ENCODE data around the gene GRIN3A. TPM values are rescaled to one million over a fixed set of nuclear protein-coding genes. Genes with fewer than 3 reads are reported as not detected.

GRIN3A gene
- total RNA-seq, 1 donor from 2014 or later: not detected

DNA sequence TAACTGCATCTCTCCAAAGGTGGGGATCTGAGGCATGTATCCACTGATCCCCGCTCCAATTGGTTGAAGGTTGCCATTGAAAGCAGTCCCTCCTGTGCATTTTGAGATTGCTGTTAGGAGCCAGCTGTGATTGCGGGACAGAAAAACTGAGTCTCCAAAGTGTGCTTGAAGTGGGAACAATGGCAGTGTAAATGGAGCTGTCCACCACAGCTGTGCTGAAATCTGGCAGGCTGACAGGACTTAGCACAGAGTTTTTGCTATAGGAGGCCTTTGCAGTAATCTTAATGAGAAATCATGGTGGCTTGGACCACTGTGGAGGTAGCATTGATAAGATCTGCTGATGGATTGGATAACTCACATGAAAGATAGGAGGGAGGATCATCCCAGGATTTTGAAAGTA lies 201.5 kb downstream of the GRIN3A start:
- H3K79me2 ChIP-seq (ENCODE audit: low read depth): peaks cover 55% of the 10 kb centered on the region
- peak; percentile 65 for DNase-seq (ENCODE audit: low spot score)

DNA sequence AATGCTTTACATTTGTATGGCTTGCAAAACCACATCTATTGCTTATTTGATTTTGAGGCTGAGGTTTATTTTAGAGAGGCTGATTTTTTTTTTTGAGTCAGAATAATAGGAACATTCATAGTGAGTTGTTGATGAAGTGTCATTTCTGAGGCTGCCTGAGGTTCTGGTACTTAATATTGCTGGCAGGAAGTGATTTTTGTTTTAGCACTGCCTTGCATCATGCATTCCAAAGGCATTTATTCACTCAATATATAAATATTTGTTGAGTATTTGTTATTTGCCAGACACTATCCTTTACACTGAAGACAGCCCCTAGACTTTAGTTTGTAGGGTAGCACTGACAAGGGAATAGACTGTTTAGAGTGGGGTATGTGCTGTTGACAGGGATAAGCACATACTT lies 202.1 kb downstream of the GRIN3A start:
- Histone ChIP-seq H3K4me2 (no peak overlapping the region), H3K27me3 (no peaks in the 10 kb centered on the region), H3F3A (ENCODE audit: low read depth) (peaks cover 5% of the 10 kb centered on the region), H3K36me3 (peaks cover 10% of the 10 kb centered on the region), H4K20me1 (ENCODE audit: low read depth) (peaks cover 53% of the 10 kb centered on the region), H3K79me2 (ENCODE audit: low read depth) (peaks cover 55% of the 10 kb centered on the region), H2AFZ (replicated peaks) (no peak overlapping the region), H3K9ac (no peak overlapping the region), H3K27ac (no peak overlapping the region), H3K4me1 (no peaks in the 10 kb centered on the region), H3K4me3 (no peak overlapping the region), H3K9me3 (ENCODE audit: low read depth) (no peaks in the 10 kb centered on the region)
- H3K27me3 Mint-ChIP-seq (ENCODE audit: insufficient read depth, low read depth): peaks cover 4% of the 10 kb centered on the region
- no peaks in the 10 kb centered on the region for H3K9me3 Mint-ChIP-seq
- H3K4me1 Mint-ChIP-seq: peaks cover 17% of the 10 kb centered on the region
- DNase-seq (ENCODE audit: low spot score): no peak
- no peak overlapping the region for H3K27ac Mint-ChIP-seq
- peaks cover 2% of the 10 kb centered on the region for H3K36me3 Mint-ChIP-seq
- TF ChIP-seq EZH2phosphoT487 (IDR thresholded peaks at IDR 0.05) (no peak), EZH2 (IDR thresholded peaks at IDR 0.05) (no peak)
- TF ChIP-seq, protein P1, sequence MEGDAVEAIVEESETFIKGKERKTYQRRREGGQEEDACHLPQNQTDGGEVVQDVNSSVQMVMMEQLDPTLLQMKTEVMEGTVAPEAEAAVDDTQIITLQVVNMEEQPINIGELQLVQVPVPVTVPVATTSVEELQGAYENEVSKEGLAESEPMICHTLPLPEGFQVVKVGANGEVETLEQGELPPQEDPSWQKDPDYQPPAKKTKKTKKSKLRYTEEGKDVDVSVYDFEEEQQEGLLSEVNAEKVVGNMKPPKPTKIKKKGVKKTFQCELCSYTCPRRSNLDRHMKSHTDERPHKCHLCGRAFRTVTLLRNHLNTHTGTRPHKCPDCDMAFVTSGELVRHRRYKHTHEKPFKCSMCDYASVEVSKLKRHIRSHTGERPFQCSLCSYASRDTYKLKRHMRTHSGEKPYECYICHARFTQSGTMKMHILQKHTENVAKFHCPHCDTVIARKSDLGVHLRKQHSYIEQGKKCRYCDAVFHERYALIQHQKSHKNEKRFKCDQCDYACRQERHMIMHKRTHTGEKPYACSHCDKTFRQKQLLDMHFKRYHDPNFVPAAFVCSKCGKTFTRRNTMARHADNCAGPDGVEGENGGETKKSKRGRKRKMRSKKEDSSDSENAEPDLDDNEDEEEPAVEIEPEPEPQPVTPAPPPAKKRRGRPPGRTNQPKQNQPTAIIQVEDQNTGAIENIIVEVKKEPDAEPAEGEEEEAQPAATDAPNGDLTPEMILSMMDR (IDR thresholded peaks at IDR 0.05): no peak
- H3K4me3 Mint-ChIP-seq: no peak overlapping the region

More for the DNA sequence above, 201.5 kb downstream of the GRIN3A start:
- Mint-ChIP-seq H3K27ac (no peak overlapping the region), H3K36me3 (peaks cover 2% of the 10 kb centered on the region), H3K4me3 (no peak overlapping the region), H3K4me1 (peaks cover 17% of the 10 kb centered on the region), H3K9me3 (no peaks in the 10 kb centered on the region), H3K27me3 (ENCODE audit: insufficient read depth, low read depth) (peaks cover 4% of the 10 kb centered on the region)
- H4K20me1 ChIP-seq (ENCODE audit: low read depth): peaks cover 53% of the 10 kb centered on the region
- no peak overlapping the region for H3K9ac ChIP-seq
- no peak overlapping the region for H3K4me3 ChIP-seq
- peaks cover 5% of the 10 kb centered on the region for H3F3A ChIP-seq (ENCODE audit: low read depth)
- no peak overlapping the region for H3K27ac ChIP-seq
- no peak for TF ChIP-seq EZH2 (IDR thresholded peaks at IDR 0.05)
- TF ChIP-seq, protein P1 (IDR thresholded peaks at IDR 0.05): no peak
- TF ChIP-seq EZH2phosphoT487 (IDR thresholded peaks at IDR 0.05): no peak
- no peaks in the 10 kb centered on the region for H3K27me3 ChIP-seq
- H2AFZ ChIP-seq (replicated peaks): no peak overlapping the region
- H3K4me1 ChIP-seq: no peaks in the 10 kb centered on the region
- H3K36me3 ChIP-seq: peaks cover 14% of the 10 kb centered on the region
- H3K4me2 ChIP-seq: no peak overlapping the region
- no peaks in the 10 kb centered on the region for H3K9me3 ChIP-seq (ENCODE audit: low read depth)

DNA sequence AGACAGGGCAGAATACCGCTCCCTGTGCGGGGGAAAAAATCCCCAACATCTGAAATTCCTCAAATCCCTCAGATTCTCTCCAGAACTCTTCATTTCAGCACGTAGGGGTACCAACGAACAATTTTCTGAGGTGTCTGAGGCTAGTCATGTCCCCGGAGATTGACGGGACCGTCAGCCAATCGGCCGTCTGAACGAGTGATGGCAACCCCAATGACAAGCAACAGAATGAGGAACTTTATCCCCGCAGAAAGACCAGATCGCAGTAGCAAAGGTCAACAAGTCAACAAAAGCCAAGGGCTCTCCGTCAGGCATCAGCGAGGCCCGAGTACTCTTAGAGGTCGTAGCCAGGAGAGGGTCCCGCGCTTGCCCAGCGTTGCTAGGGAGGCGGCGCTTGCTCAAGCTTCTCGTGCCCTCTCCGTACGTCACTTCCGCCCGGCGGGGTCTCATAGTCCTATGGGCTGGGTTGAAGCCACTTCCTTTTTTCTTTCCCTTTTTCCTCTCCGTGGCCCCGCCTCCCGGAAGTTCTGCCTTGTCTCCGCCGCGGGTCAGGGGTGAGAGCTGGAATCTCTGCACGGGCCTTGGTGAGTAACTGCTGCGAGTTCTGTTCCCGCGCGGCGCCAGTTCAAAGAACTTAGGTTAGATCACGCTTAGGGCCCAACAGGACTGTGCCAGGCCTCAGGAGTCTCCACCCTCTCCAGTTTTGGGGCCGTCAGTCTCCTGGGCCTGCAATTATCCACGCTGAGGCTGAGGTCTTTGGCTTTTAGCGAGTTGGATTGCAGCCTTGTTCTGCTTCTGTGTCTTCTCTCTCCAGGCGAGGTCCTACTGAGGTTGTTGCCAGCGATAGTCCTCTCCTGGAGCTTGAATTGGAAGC lies 204.9 kb downstream of the GRIN3A start, which contains the start of gene RNF20:
RNF20 (plus strand) TSS at position 520 of the 871 bp plus-strand sequence. CDS start 1,571 bp downstream, outside the sequence.
- H3K27ac ChIP-seq: peak within 1 kb of the TSS; percentile 90
- peaks cover 17% of the 10 kb centered on the region for H3K4me1 Mint-ChIP-seq
- peaks cover 5% of the 10 kb centered on the region for H3F3A ChIP-seq (ENCODE audit: low read depth)
- peak within 1 kb of the TSS; percentile 68 for H3K9ac ChIP-seq
- TF ChIP-seq EZH2phosphoT487 (IDR thresholded peaks at IDR 0.05) (no peak), EZH2 (IDR thresholded peaks at IDR 0.05) (no peak)
- TF ChIP-seq, protein P1 (IDR thresholded peaks at IDR 0.05): no peak
- peaks cover 3% of the 10 kb centered on the region for H3K27me3 Mint-ChIP-seq (ENCODE audit: insufficient read depth, low read depth)
- no peaks in the 10 kb centered on the region for H3K4me1 ChIP-seq
- H3K4me2 ChIP-seq: peak within 1 kb of the TSS; percentile 92
- H3K27ac Mint-ChIP-seq: peak within 1 kb of the TSS; percentile 99
- H3K4me3 ChIP-seq: peak within 1 kb of the TSS; percentile 76
- H3K27me3 ChIP-seq: no peaks in the 10 kb centered on the region
- H3K79me2 ChIP-seq (ENCODE audit: low read depth): peaks cover 48% of the 10 kb centered on the region
- no peaks in the 10 kb centered on the region for H3K9me3 Mint-ChIP-seq
- peaks cover 36% of the 10 kb centered on the region for H4K20me1 ChIP-seq (ENCODE audit: low read depth)
- peak; percentile 100 for DNase-seq (ENCODE audit: low spot score)
- peaks cover 6% of the 10 kb centered on the region for H3K36me3 ChIP-seq
- peaks cover 2% of the 10 kb centered on the region for H3K36me3 Mint-ChIP-seq
- H3K9me3 ChIP-seq (ENCODE audit: low read depth): no peaks in the 10 kb centered on the region
- H2AFZ ChIP-seq (replicated peaks): peak within 1 kb of the TSS; percentile 96
- peak within 1 kb of the TSS; percentile 92 for H3K4me3 Mint-ChIP-seq
